SIG-M5 (cell line): Measurements from ENCODE around the gene LIMS4.
"Not testable (repeated sequence)": the region's sequence is repeated elsewhere in the genome, so short reads cannot be mapped to it uniquely, and the experiment has no call there.

ENCODE experiments used
- DNase-seq: peaks from one replicate; lab custom pipeline; 2025; lab: John Stamatoyannopoulos, UW

LIMS4 gene

DNA sequence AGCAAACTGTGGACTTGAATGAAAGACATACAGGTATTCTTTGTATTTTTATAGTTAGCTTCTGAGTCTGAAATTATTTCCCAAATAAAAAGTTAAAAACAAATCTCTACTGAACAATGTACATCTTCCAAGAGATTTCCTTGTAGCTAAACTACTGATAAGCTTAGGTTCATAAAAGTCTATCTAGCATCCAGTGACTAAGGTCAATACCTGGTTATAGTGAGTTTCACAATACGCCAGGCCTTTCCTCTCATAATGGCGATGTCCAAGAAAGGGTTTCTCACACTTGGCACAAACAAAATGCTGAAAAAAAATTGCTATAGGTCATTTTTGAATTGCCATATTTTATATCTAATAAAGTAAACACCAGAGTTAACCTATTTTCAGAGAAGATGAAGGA, 21.7 kb downstream of the LIMS4 start:
- DNase-seq = not testable (repeated sequence)

DNA sequence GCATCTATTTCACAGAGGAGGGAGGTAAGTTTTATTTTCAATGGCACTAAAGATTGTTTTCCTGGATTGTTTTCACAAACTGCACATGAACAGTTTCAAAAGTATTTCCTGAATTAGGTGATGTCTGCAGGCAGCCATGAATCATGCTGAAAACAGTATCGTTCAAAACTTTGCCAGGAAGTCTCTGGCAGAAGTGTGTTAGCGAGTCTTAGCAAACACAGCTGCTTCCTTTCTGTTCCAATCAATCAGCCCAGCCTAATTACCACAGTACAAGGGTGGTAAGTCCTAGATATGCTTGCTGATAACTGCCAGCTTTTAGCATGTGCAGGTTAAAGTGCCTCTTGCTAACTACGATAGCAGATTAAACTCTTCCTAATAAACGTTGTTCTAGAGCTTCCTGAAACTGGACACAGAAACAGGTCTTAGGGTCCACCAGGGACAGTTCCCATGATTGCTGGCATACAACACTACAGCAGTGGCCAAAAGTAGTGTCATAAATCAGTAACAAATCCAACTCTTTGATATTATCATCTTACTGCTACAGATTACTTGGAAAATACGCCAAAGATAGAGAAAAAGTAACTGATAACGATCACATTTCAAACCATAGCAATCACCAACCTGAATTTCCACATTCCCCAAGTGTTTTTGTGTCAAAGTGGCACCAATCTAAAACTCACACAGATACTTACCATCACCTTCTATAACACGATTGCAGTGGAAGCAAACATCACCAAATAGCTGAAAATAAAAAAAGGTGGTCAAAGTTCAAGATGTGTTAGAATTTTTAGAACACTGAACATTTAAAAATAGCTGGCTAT, 23.3 kb downstream of the LIMS4 start:
- not testable (repeated sequence) for DNase-seq

DNA sequence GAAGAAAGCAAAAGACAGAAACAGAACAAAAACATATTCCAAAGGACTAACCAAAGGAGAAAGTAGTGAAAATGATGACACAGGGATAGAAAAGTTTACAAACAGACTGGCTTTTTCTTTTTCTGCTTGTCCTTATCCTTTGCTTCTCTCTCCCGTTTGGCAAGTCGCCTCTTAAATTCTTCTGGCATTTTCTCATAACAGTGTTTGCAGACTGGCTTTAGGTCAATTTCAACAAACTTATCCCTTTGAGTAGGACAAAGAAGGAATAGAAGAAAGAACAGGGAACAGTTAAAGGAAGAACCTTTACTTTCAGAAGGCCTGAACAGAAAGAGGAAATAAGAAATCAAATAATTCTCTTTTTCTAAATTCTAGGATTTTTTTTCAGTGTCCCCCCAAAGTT, 26.0 kb downstream of the LIMS4 start:
- not testable (repeated sequence) for DNase-seq

- not testable (repeated sequence) for DNase-seq
Measured at GRCh38 chr2:110443305-110444005, 29.2 kb downstream of the LIMS4 start.

GRCh38 chr2:110441905-110442304, 30.7 kb downstream of the LIMS4 start:
- not testable (repeated sequence) for DNase-seq

DNA sequence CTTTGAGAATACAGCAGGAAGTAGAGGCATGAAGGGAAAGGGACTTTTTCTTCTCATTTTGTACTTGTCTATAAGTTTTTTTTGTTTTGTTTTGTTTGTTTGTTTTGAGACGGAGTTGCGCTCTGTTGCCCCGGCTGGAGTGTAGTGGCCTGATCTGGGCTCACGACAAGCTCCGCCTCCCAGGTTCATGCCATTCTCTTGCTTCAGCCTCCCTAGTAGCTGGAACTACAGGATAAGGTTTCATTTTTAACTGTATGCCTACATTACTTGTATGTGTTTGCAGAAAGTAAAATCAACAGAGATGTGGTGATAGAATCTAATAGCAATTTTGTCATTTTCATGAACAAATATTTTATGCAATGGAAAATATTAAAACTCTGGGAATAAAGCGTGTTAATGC, 38.1 kb downstream of the LIMS4 start:
- DNase-seq = not testable (repeated sequence)

DNA sequence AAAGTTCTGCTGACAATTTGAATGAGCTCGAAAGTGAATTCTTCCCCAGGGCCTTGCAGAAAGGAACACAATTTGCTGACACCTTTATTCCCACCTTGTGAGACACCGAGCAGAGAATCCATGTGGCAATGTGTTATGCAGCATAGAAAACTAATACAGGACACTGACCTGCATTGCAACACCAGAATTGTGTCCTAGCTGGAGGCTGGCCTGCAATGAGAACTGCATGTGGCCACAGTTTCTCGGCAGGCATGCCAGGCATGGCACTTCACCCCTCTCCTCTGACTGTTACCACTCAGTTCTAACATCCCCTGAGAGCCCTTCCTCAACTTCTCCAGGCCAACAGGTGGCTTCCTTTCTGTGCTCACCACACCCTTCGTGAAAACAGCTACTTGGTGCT, 46.9 kb downstream of the LIMS4 start:
- not testable (repeated sequence) for DNase-seq

- DNase-seq = not testable (repeated sequence)
Measured at GRCh38 chr2:110424421-110424820, 48.2 kb downstream of the LIMS4 start.

DNA sequence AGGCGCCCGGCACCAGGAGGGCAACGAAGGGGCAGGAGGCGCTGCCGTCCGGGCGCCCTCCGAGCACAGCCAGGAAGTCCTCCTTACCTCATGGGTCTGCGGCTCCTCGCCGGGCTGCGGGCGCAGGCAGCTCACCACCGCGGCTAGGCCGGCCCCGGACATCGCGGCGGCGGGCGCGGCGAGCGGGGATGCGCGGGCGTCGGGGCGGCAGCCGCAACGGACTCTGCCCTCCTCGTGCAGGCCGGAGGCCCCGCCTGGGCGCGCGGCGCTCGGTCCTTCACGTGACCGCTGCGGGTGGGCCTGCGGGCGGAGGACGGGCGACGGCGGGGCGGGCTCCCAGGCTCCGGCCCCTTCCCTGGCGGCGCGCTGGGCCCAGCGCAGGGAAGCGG, 49.0 kb downstream of the LIMS4 start:
- DNase-seq = not testable (repeated sequence)

GRCh38 chr2:110422852-110423573, 49.6 kb downstream of the LIMS4 start:
- not testable (repeated sequence) for DNase-seq

- not testable (repeated sequence) for DNase-seq
Measured at GRCh38 chr2:110420641-110421354, 51.8 kb downstream of the LIMS4 start.

GRCh38 chr2:110407142-110407541, 65.5 kb downstream of the LIMS4 start:
- not testable (repeated sequence) for DNase-seq

DNA sequence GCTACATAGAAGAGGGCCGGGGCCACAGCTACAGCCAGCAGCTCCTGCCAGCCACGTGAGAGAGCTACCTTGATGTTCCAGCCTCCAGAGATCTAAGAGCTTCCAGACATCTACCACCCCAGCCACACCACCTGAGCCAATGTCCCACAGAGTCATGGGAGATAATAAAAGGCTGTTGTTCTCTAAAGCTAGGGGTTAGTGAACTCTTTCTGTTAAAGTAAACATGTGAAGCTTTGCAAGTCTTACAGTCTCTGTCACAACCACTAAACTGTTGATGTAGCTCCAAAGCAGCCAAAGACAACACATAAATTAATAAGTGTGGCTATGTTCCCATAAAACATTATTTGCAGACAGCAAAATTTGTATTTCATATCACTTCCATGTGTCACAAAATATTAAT, 67.6 kb downstream of the LIMS4 start:
- DNase-seq = not testable (repeated sequence)

DNA sequence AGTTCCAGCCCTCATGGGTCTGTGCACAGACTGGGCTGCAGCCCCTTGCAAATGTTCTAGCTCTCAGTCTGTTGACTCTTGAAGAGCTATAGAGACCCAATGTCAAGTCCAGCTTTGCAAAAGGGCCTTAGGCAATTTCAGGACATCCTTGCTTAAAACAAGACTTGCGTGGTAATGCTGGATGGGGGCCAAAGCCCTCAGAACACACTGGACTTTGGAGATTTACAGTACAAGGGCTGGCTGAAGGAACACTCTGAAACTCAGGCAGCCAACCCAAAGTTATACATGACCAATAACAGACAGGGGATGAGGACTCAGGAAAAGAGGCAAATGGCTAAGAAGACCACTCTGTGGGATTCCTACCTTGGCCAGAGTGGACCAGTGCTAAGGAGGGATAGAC, 68.4 kb downstream of the LIMS4 start:
- not testable (repeated sequence) for DNase-seq

GRCh38 chr2:110401001-110401618, 71.5 kb downstream of the LIMS4 start:
- DNase-seq = not testable (repeated sequence)

DNA sequence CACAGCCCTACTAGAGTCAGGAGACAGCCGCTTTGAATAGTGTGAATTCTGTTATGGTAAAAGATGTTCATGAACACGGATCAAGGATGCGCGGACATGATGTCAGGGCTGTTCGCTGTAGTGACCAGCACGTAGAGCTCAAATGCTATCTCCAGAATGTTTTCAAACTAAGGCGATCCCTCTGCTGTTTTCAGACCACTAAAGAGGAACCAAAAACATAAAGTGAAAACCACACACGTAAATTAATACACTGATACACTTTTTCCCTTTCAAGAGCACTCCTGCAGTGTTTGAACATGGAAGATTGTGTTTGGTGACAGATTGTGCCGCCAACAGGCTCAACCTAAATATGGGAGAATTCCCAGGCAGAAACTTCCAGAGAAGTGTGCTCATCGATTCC, 73.2 kb downstream of the LIMS4 start:
- DNase-seq = not testable (repeated sequence)

- DNase-seq = not testable (repeated sequence)
Measured at GRCh38 chr2:110395990-110396389, 76.6 kb downstream of the LIMS4 start.
